Keratinocyte (primary cell): ENCODE results near the gene EIF3D. TPM values are rescaled to one million over a fixed set of nuclear protein-coding genes. Genes with fewer than 3 reads are reported as not detected.

ENCODE experiments used
- DNase-seq: peaks from one replicate; pipeline ENCODE4 v3.0.0-alpha.2; 2011; ENCODE audit warnings: low read depth, missing footprints, low spot score
- FAIRE-seq: peaks from 2 replicates; lab custom pipeline; 2011; peaks lifted over from hg19 to GRCh38; lab: Jason Lieb, UNC
- H2AFZ ChIP-seq: 2 replicates; pipeline ENCODE4 v1.6.0; 2012; ENCODE audit warnings: low read length, control low read depth, inconsistent platforms; ENCODE audit not compliant: control insufficient read depth
- H3K27ac ChIP-seq: 2 replicates; pipeline ENCODE4 v1.5.1; 2011; ENCODE audit warnings: low read length; ENCODE audit not compliant: control insufficient read depth, insufficient read depth
- H3K27me3 ChIP-seq: 3 replicates; pipeline ENCODE4 v1.6.0; 2011; ENCODE audit warnings: low read length; ENCODE audit not compliant: control insufficient read depth, insufficient read depth; ENCODE audit errors: extremely low read depth
- H3K36me3 ChIP-seq, 2 experiments: 2 replicates in 1 of 2; 3 replicates in 1 of 2; pipeline ENCODE4 v1.5.1; 2011; ENCODE audit warnings: low read length in 2 of 2, mild to moderate bottlenecking in 1 of 2; ENCODE audit not compliant: control insufficient read depth in 2 of 2, insufficient read depth in 2 of 2; ENCODE audit errors: extremely low read depth in 1 of 2
- H3K4me1 ChIP-seq: 3 replicates; pipeline ENCODE4 v1.5.1; 2011; ENCODE audit warnings: low read length; ENCODE audit not compliant: control insufficient read depth, insufficient read depth; ENCODE audit errors: extremely low read depth
- H3K4me2 ChIP-seq: 3 replicates; pipeline ENCODE4 v1.6.0; 2011; ENCODE audit warnings: low read depth, low read length; ENCODE audit not compliant: control insufficient read depth, insufficient read depth; ENCODE audit errors: extremely low read depth
- H3K4me3 ChIP-seq, 3 experiments: fragments of 200-600 bp in 1 of 3; sonication (generic) in 1 of 3; 2 replicates in 2 of 3; 3 replicates in 1 of 3; pipeline ENCODE4 v1.5.1; 2011 to 2016; ENCODE audit warnings: low read length in 3 of 3, mild to moderate bottlenecking in 3 of 3, control low read depth in 2 of 3, inconsistent platforms in 1 of 3, low read depth in 1 of 3, mixed read lengths in 1 of 3, mixed run types in 1 of 3, moderate library complexity in 1 of 3; ENCODE audit not compliant: control insufficient read depth in 2 of 3, insufficient read depth in 2 of 3; ENCODE audit errors: extremely low read depth in 1 of 3
- H3K79me2 ChIP-seq: 2 replicates; pipeline ENCODE4 v1.6.0; 2012; ENCODE audit warnings: low read length; ENCODE audit not compliant: control insufficient read depth, insufficient read depth
- H3K9ac ChIP-seq: 3 replicates; pipeline ENCODE4 v1.6.0; 2011; ENCODE audit warnings: low read length; ENCODE audit not compliant: control insufficient read depth, insufficient read depth; ENCODE audit errors: extremely low read depth
- H3K9me1 ChIP-seq: 3 replicates; pipeline ENCODE4 v1.6.0; 2011; ENCODE audit warnings: low read length; ENCODE audit not compliant: control insufficient read depth, insufficient read depth; ENCODE audit errors: extremely low read depth
- H3K9me3 ChIP-seq: 2 replicates; pipeline ENCODE4 v1.5.1; 2012; ENCODE audit warnings: low read depth, low read length; ENCODE audit not compliant: control insufficient read depth
- H4K20me1 ChIP-seq: 3 replicates; pipeline ENCODE4 v1.6.0; 2011; ENCODE audit warnings: low read length; ENCODE audit not compliant: control insufficient read depth, insufficient read depth; ENCODE audit errors: extremely low read depth
- CTCF ChIP-seq, 3 experiments: IDR thresholded peaks in 1 of 3; conservative IDR thresholded peaks in 1 of 3; optimal IDR thresholded peaks in 1 of 3; 2 replicates in 2 of 3; 3 replicates in 1 of 3; pipeline versions ENCODE3 to v1.5.1; 2011; ENCODE audit warnings: low read length in 3 of 3, mild to moderate bottlenecking in 3 of 3, moderate library complexity in 2 of 3, control low read depth in 1 of 3, inconsistent platforms in 1 of 3; ENCODE audit not compliant: insufficient read depth in 2 of 3; ENCODE audit errors: extremely low read depth in 1 of 3
- EZH2 ChIP-seq: IDR thresholded peaks from one replicate; pipeline ENCODE4 v1.6.1; 2012; ENCODE audit warnings: inconsistent platforms, mild to moderate bottlenecking, low read length, moderate library complexity
- dilution Hi-C: fragments of 300-500 bp; cut with MboI; formaldehyde crosslinking; loops from one replicate; pipeline ENCODE4 v1.7.0; 2020; ENCODE audit warnings: low sequenced_read_pairs; ENCODE audit not compliant: extremely low pct_ligation_motif_present
- polyA plus RNA-seq, 5 experiments: library from polyadenylated mRNA; depleted of rRNA in 3 of 5; stranded (reverse) in 3 of 5; stranded (forward) in 1 of 5; unstranded in 1 of 5; fragments of >200 nt; gene quantifications; 1 replicate in 1 of 5; 2 replicates in 3 of 5; 3 replicates in 1 of 5; pipeline versions ENCODE4 v1.2.1 to v1.2.3, GENCODE V29; 2011 to 2012; ENCODE audit warnings: missing spikeins in 2 of 5, low read depth in 1 of 5, low replicate concordance in 1 of 5

The EIF3D gene
- polyA plus RNA-seq, 1 donor (not counting 4 experiments of a cell fraction or from before 2014, with no cell fraction given), result 408 TPM

DNA sequence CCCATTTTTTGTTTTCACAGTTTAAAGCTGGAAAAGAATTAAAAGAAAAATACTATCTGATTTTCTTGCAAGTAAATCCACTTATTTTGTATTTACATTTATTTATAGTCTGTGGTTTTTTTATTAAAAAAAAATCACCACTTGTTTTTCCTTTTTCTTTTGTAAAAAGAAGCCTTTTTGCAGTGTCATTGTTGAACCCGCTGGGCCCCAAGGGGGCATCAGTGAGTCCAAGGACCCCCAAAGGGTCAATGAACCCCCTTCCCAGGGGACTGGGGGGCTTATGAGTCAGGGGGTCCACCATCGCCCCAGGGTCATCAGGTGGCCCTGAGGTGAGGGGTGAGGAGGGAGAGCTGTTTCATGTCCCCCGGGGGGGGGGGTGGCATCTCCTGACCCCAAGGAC is 34.0 kb upstream of the EIF3D start:
- no peaks in the 10 kb centered on the region for H4K20me1 ChIP-seq
- FAIRE-seq (no peak), DNase-seq (no peak)
- H3K4me2 ChIP-seq, result no peak overlapping the region
- H3K79me2 ChIP-seq, result no peaks in the 10 kb centered on the region
- no peaks in the 10 kb centered on the region for H3K9me1 ChIP-seq
- dilution Hi-C loops, result no loop called here
- no peaks in the 10 kb centered on the region for H3K36me3 ChIP-seq
- TF ChIP-seq CTCF (optimal IDR thresholded peaks at IDR 0.05 in 1 of 3, IDR thresholded peaks at IDR 0.05 in 1 of 3, conservative IDR thresholded peaks at IDR 0.05 in 1 of 3; ENCODE audit: extremely low read depth in 1 of 3, insufficient read depth in 2 of 3, low read length in 3 of 3) (no peak), EZH2 (no peak)
- H3K4me1 ChIP-seq, result peaks cover 6% of the 10 kb centered on the region
- no peak overlapping the region for H3K4me3 ChIP-seq
- H3K27me3 ChIP-seq, result peaks cover 19% of the 10 kb centered on the region
- H3K9ac ChIP-seq, result no peak overlapping the region
- no peaks in the 10 kb centered on the region for H3K9me3 ChIP-seq
- no peak overlapping the region for H3K27ac ChIP-seq
- no peak overlapping the region for H2AFZ ChIP-seq

DNA sequence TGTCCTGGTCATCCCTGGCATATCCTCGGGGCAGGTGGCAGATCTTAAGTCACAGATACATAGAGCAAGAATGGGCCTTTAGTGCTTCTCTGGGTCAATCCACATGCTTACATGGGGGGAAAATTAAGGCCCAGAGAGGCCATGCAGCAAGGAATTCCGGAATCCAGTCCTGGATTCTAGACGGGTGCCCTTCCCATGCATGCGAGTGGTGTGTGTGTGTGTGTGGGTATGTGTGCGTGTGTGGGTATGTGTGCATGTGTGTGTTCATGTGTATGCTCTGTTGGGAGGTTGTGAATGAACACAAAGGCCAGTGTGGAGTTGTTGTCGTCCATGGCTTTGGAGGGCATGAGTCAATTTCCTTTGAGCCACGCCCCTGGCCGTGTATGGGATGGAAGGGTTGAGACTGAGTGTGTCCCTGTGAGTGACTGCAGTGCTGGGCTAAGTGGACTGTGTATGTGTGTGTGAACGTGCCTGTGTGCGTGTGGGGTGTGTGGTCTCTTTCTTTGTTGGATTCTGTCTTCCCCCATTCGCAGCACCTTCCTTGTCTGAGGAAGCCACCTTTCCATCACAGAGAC is 33.4 kb upstream of the EIF3D start:
- Histone ChIP-seq H2AFZ (no peak overlapping the region), H3K36me3 (no peaks in the 10 kb centered on the region), H3K9ac (no peak overlapping the region), H3K4me3 (no peak overlapping the region), H4K20me1 (no peaks in the 10 kb centered on the region), H3K9me3 (no peaks in the 10 kb centered on the region), H3K9me1 (no peaks in the 10 kb centered on the region), H3K27ac (no peak overlapping the region), H3K79me2 (no peaks in the 10 kb centered on the region), H3K27me3 (peaks cover 19% of the 10 kb centered on the region), H3K4me2 (no peak overlapping the region), H3K4me1 (peaks cover 6% of the 10 kb centered on the region)
- DNase-seq, result no peak
- FAIRE-seq, result peak; percentile 83
- dilution Hi-C loops, result no loop called here
- TF ChIP-seq EZH2 (no peak), CTCF (optimal IDR thresholded peaks at IDR 0.05 in 1 of 3, IDR thresholded peaks at IDR 0.05 in 1 of 3, conservative IDR thresholded peaks at IDR 0.05 in 1 of 3; ENCODE audit: extremely low read depth in 1 of 3, insufficient read depth in 2 of 3, low read length in 3 of 3) (no peak)
